Measurements from ENCODE around the gene NKAIN2.

GRCh38 chr6:123913863-123914262 lies 110.2 kb downstream of the NKAIN2 start:
- no peak for TF ChIP-seq CTCF (conservative IDR thresholded peaks at IDR 0.05)
- TF ChIP-seq ZFX (IDR thresholded peaks at IDR 0.05), result no peak

Measured in C4-2B (cell line).